ENCODE measurements around the gene TAB3.
"Not testable (repeated sequence)": the region's sequence is repeated elsewhere in the genome, so short reads cannot be mapped to it uniquely, and the experiment has no call there.

TAB3 gene

GRCh38 chrX:30812326-30812725 lies 76.7 kb downstream of the TAB3 start:
- DNase-seq (ENCODE audit: low spot score), result no peak

GRCh38 chrX:30806187-30806728 lies 82.8 kb downstream of the TAB3 start:
- DNase-seq (ENCODE audit: low spot score), result no peak

- no peak for DNase-seq (ENCODE audit: low spot score)
These were observed 84.6 kb downstream of the TAB3 start for GRCh38 chrX:30804462-30804861.

- no peak for DNase-seq (ENCODE audit: low spot score)
These were observed 88.2 kb downstream of the TAB3 start for GRCh38 chrX:30800901-30801300.

- no peak for DNase-seq (ENCODE audit: low spot score)
These were observed 89.7 kb downstream of the TAB3 start for GRCh38 chrX:30799327-30799726.

GRCh38 chrX:30798810-30799209 lies 90.2 kb downstream of the TAB3 start:
- no peak for DNase-seq (ENCODE audit: low spot score)

- DNase-seq (ENCODE audit: low spot score), result not testable (repeated sequence)
These were observed 91.8 kb downstream of the TAB3 start for GRCh38 chrX:30797301-30797700.

- DNase-seq (ENCODE audit: low spot score), result no peak
These were observed 92.8 kb downstream of the TAB3 start for GRCh38 chrX:30795981-30796958.

GRCh38 chrX:30794497-30794896 lies 94.6 kb downstream of the TAB3 start:
- DNase-seq (ENCODE audit: low spot score), result no peak

- DNase-seq (ENCODE audit: low spot score), result no peak
These were observed 95.3 kb downstream of the TAB3 start for GRCh38 chrX:30793767-30794103.

- no peak for DNase-seq (ENCODE audit: low spot score)
These were observed 95.8 kb downstream of the TAB3 start for GRCh38 chrX:30793075-30793766.

- no peak for DNase-seq (ENCODE audit: low spot score)
These were observed 97.5 kb downstream of the TAB3 start for GRCh38 chrX:30791296-30792278.

- no peak for DNase-seq (ENCODE audit: low spot score)
These were observed 102.0 kb downstream of the TAB3 start for GRCh38 chrX:30787012-30787411.

GRCh38 chrX:30786374-30786773 lies 102.7 kb downstream of the TAB3 start:
- DNase-seq (ENCODE audit: low spot score), result no peak

- DNase-seq (ENCODE audit: low spot score), result no peak
These were observed 107.2 kb downstream of the TAB3 start for GRCh38 chrX:30781711-30782444.

GRCh38 chrX:30779453-30780030 lies 109.5 kb downstream of the TAB3 start:
- DNase-seq (ENCODE audit: low spot score), result no peak

- DNase-seq (ENCODE audit: low spot score), result no peak
These were observed 111.5 kb downstream of the TAB3 start for GRCh38 chrX:30777575-30777974.

Measured in AG20443 (cell line).